Thyroid gland (tissue), 4 donors: ENCODE results near the gene WDR70. TPM values are rescaled to one million over a fixed set of nuclear protein-coding genes. Genes with fewer than 3 reads are reported as not detected.

Experiments
- DNase-seq, 2 donors: peaks; one replicate each; pipeline ENCODE4 v3.0.0-alpha.2; 2019
- H3K27ac ChIP-seq, 3 donors: fragments of 200-600 bp; sonication (generic); 1 replicate in 2 of 3; 2 replicates in 1 of 3; pipeline ENCODE4 v1.5.1; 2016 to 2019; ENCODE audit warnings: mild to moderate bottlenecking in 1 of 3, moderate library complexity in 1 of 3
- H3K27me3 ChIP-seq: fragments of 200-600 bp; sonication (generic); one replicate; pipeline ENCODE4 v1.5.1; 2019
- H3K36me3 ChIP-seq, 2 donors: fragments of 200-600 bp; sonication (generic); one replicate each; pipeline ENCODE4 v1.5.1; 2016 to 2019
- H3K4me1 ChIP-seq, 2 donors: fragments of 200-600 bp; sonication (generic); one replicate each; pipeline ENCODE4 v1.5.1; 2017 to 2019
- H3K4me3 ChIP-seq, 3 donors: fragments of 200-600 bp; sonication (generic); replicated peaks in 1 of 3; 1 replicate in 2 of 3; 2 replicates in 1 of 3; pipeline ENCODE4 v1.5.1; 2016; ENCODE audit warnings: mild to moderate bottlenecking in 1 of 3
- H3K9me3 ChIP-seq: fragments of 200-600 bp; sonication (generic); one replicate; pipeline ENCODE4 v1.5.1; 2017
- POLR2A ChIP-seq, 2 donors: fragments of 450-650 bp; IDR thresholded peaks; one replicate each; pipeline ENCODE4 v1.6.1; 2017; ENCODE audit warnings: antibody characterized with exemption in 2 of 2, mild to moderate bottlenecking in 2 of 2, moderate library complexity in 1 of 2
- WGBS, 2 donors: methylation state at CpG; one replicate each; pipeline ENCODE4 v1.1.5; 2017; 5-methylcytosine and 5-hydroxymethylcytosine counted together
- intact Hi-C: fragments of 100-400 bp; cut with DNase I; formaldehyde crosslinking; loops from one replicate; pipeline ENCODE4 v1.15.1; 2023
- total RNA-seq, 4 donors: library from RNA; depleted of rRNA; stranded (reverse); fragments of >200 nt; gene quantifications; one replicate each; pipeline ENCODE4 v1.2.3, GENCODE V29; 2016
- TF ChIP-seq, protein P1 (sequence below), 6 experiments: fragments of 200-600 bp in 3 of 6; fragments of 450-650 bp in 3 of 6; sonication (generic) in 3 of 6; IDR thresholded peaks; one replicate each; pipeline ENCODE4 v1.5.1; 2016 to 2019; ENCODE audit warnings: antibody characterized with exemption in 6 of 6, mild to moderate bottlenecking in 2 of 6, inconsistent platforms in 1 of 6, moderate library complexity in 1 of 6

The WDR70 gene
- total RNA-seq, 4 donors from 2014 or later = 31.3 to 103 (median 33.5) TPM

GRCh38 chr5:37490120-37490810, 111.1 kb downstream of the WDR70 start:
- WGBS, 2 donors = no CpG with 5 or more reads among the region's 2 CpGs
- Histone ChIP-seq H3K36me3 (no peaks in the 10 kb centered on the region), H3K9me3 (no peaks in the 10 kb centered on the region), H3K4me1 (peaks cover 9 to 11% of the 10 kb centered on the region in 2 donors), H3K27me3 (no peaks in the 10 kb centered on the region), H3K27ac (no peak overlapping the region), H3K4me3 (no peak overlapping the region)
- DNase-seq = no peak
- intact Hi-C loops = no loop called here
- TF ChIP-seq, protein P1, sequence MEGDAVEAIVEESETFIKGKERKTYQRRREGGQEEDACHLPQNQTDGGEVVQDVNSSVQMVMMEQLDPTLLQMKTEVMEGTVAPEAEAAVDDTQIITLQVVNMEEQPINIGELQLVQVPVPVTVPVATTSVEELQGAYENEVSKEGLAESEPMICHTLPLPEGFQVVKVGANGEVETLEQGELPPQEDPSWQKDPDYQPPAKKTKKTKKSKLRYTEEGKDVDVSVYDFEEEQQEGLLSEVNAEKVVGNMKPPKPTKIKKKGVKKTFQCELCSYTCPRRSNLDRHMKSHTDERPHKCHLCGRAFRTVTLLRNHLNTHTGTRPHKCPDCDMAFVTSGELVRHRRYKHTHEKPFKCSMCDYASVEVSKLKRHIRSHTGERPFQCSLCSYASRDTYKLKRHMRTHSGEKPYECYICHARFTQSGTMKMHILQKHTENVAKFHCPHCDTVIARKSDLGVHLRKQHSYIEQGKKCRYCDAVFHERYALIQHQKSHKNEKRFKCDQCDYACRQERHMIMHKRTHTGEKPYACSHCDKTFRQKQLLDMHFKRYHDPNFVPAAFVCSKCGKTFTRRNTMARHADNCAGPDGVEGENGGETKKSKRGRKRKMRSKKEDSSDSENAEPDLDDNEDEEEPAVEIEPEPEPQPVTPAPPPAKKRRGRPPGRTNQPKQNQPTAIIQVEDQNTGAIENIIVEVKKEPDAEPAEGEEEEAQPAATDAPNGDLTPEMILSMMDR (IDR thresholded peaks at IDR 0.05) = no peak
- TF ChIP-seq POLR2A (IDR thresholded peaks at IDR 0.05) = no peak

DNA sequence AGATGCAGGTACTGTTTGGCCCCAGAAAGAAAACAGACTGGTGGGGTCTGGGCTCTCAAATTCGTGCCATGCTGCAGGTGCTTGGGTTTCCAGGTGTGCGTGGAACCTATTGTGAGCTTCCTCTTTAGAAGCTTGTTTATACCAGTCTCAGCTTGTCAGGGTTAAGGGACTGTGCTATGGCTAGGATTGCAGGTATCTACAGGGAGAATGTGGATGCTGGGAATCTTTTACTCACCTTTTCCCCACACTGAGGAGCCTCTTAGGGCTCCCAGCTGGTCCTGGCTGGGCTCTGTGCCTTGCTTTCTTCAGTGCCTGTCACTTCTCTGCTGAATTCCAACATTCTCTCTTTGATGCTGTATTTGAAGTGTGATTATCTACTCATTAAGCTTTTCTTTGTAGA, 111.8 kb downstream of the WDR70 start:
- intact Hi-C loops = no loop called here
- WGBS, 2 donors = 90 to 92% methylated on average over 2 of the region's 2 CpGs

DNA sequence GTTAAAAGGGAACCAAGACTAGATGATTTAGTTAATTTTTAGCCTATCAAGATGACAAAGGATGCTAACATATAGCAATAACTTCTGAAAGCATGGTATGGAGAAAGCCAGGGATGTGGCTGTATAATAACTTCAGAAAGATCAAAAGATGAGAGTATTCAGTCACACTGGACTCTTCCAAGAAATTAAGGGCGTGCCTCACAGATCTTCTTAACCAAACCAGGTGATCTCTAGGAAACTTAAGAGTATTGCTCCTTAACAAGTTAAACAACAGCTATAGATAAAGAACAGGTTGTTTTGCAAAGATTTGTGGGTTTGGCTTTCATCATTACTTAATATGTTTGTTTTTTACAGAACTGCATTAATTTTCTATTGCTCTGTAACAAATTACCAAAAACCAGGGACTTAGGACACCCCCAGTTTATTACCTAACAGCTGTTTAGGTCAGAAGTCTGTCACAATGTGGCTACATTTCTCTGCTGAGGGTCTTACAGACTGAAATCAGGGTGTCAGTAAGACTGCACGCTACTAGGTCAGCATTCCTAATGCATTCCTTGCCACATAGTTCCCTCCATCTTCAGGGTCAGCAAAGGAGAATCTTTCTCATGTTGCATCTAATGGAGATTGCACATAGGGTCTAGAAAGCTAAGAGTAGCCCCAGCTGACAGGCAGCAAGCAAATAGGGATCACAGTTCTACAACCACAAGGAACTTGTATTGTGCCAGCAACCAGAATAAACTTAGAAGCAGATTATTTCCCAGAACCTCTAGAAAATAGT, 113.8 kb downstream of the WDR70 start:
- intact Hi-C loops = no loop called here
- DNase-seq = no peak
- H3K27me3 ChIP-seq = no peaks in the 10 kb centered on the region
- peaks cover 11 to 12% of the 10 kb centered on the region in 2 donors for H3K4me1 ChIP-seq
- WGBS, 2 donors = 96 to 100% methylated on average over 2 of the region's 2 CpGs
- no peaks in the 10 kb centered on the region for H3K36me3 ChIP-seq
- H3K27ac ChIP-seq = no peak overlapping the region
- H3K9me3 ChIP-seq = no peaks in the 10 kb centered on the region
- TF ChIP-seq, protein P1 (IDR thresholded peaks at IDR 0.05) = no peak
- no peak for TF ChIP-seq POLR2A (IDR thresholded peaks at IDR 0.05)
- no peak overlapping the region for H3K4me3 ChIP-seq

More for the DNA sequence above, 111.8 kb downstream of the WDR70 start:
- no peak for TF ChIP-seq POLR2A (IDR thresholded peaks at IDR 0.05)
- TF ChIP-seq, protein P1 (IDR thresholded peaks at IDR 0.05) = no peak
- no peaks in the 10 kb centered on the region for H3K36me3 ChIP-seq
- H3K4me1 ChIP-seq = peaks cover 11 to 12% of the 10 kb centered on the region in 2 donors
- no peak overlapping the region for H3K27ac ChIP-seq
- no peaks in the 10 kb centered on the region for H3K9me3 ChIP-seq
- DNase-seq = no peak
- H3K4me3 ChIP-seq = no peak overlapping the region
- H3K27me3 ChIP-seq = no peaks in the 10 kb centered on the region

DNA sequence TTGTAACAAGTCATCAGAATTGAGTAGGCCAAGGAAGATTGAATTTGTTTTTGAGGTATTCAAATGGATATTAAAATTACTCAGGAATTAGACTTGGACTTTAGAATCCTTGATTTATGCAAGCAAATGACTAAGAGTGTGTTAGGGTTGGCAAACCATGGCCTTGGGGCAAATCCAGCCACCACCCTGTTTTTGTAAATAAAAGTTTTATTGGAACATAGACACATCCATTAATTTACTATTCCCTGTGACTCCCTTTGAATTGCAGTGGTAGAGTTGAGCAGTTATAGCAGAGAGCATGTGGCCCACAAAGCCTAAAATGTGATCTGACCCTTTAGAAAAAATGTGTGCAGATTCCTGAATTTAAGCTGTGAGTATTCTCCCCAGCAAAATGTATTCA, 115.6 kb downstream of the WDR70 start:
- no peak for TF ChIP-seq POLR2A (IDR thresholded peaks at IDR 0.05)
- TF ChIP-seq, protein P1 (IDR thresholded peaks at IDR 0.05) = no peak
- no peak for DNase-seq
- no peak overlapping the region for H3K4me3 ChIP-seq
- H3K9me3 ChIP-seq = no peaks in the 10 kb centered on the region
- peak overlapping the region in 2 of 3 donors; percentile 53 to 76 for H3K27ac ChIP-seq
- peaks cover 11 to 12% of the 10 kb centered on the region in 2 donors for H3K4me1 ChIP-seq
- intact Hi-C loops = no loop called here
- no peaks in the 10 kb centered on the region for H3K36me3 ChIP-seq
- no peaks in the 10 kb centered on the region for H3K27me3 ChIP-seq

DNA sequence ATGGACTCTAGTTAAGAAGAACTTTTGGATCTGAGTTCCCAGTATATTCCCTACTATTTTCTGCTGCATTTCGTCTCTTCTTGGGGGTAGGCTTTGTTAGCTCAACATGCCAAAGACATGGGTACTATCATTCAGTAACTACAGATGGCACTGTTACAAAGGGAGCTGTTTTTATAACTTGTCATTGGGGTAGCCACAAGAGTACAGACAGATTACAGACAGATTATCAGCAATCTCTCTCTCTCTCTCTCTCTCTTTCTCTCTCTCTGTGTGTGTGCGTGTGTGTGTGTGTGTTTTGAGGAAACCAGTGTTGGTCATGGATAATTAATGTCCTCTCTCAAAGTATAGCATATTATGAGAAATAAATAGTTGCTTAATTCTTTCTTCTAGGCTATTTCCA, 116.1 kb downstream of the WDR70 start:
- 91 to 92% methylated on average over 2 of the region's 2 CpGs for WGBS, 2 donors
- H3K4me3 ChIP-seq = no peak overlapping the region
- no peak for DNase-seq
- H3K4me1 ChIP-seq = peaks cover 11 to 12% of the 10 kb centered on the region in 2 donors
- H3K36me3 ChIP-seq = no peaks in the 10 kb centered on the region
- H3K9me3 ChIP-seq = no peaks in the 10 kb centered on the region
- intact Hi-C loops = no loop called here
- TF ChIP-seq POLR2A (IDR thresholded peaks at IDR 0.05) = no peak
- TF ChIP-seq, protein P1 (IDR thresholded peaks at IDR 0.05) = no peak
- peak overlapping the region; percentile 53 to 76 (median 63) for H3K27ac ChIP-seq
- no peaks in the 10 kb centered on the region for H3K27me3 ChIP-seq
